IMR-90 (cell line): ENCODE results near the gene RNF125. TPM values are rescaled to one million over a fixed set of nuclear protein-coding genes. Genes with fewer than 3 reads are reported as not detected.

Experiments
- ATAC-seq: fragments of 200-7000 bp; cut with Tn5 transposase; 2 replicates; pipeline ENCODE4 v1.9.1; 2020; ENCODE audit warnings: low read depth, mild to moderate bottlenecking, moderate library complexity
- BruUV-seq: library from RNA; stranded (reverse); fragments of 400-500 nt; replicated peaks from 2 replicates; lab custom pipeline; 2021; lab: Mats Ljungman, UMichigan
- CTCF ChIA-PET: fragments of 300-600 bp; formaldehyde crosslinking; extraction: SDS; loops from one replicate; lab custom pipeline; 2021; ENCODE audit warnings: antibody characterized with exemption; lab: Yijun Ruan, JAX
- POLR2A ChIA-PET: fragments of 300-600 bp; sonication (Branson Sonifier 250); formaldehyde crosslinking; loops from one replicate; lab custom pipeline; 2022; ENCODE audit warnings: antibody characterized with exemption; ENCODE audit not compliant: unreplicated experiment; lab: Charles Lee
- DNase-seq: peaks from one replicate; pipeline ENCODE4 v3.0.0; 2013
- H2AFZ ChIP-seq: replicated peaks from 2 replicates; pipeline ENCODE3; 2013; ENCODE audit warnings: low read length, mild to moderate bottlenecking; ENCODE audit not compliant: poor library complexity
- H2AK5ac ChIP-seq: 2 replicates; pipeline ENCODE4 v1.6.1; 2013; ENCODE audit warnings: low read depth, low read length, inconsistent platforms
- H2AK9ac ChIP-seq: replicated peaks from 2 replicates; pipeline ENCODE3; 2013; ENCODE audit warnings: mild to moderate bottlenecking, low read depth, low read length, moderate library complexity; ENCODE audit not compliant: poor library complexity
- H2BK120ac ChIP-seq: 2 replicates; pipeline ENCODE4 v1.6.1; 2013; ENCODE audit warnings: low read depth, low read length, inconsistent platforms
- H2BK15ac ChIP-seq: 3 replicates; pipeline ENCODE4 v1.6.1; 2013; ENCODE audit warnings: low read depth, low read length, inconsistent platforms
- H2BK20ac ChIP-seq: 2 replicates; pipeline ENCODE4 v1.6.1; 2013; ENCODE audit warnings: low read depth, mild to moderate bottlenecking, inconsistent platforms, low read length, moderate library complexity
- H2BK5ac ChIP-seq: 2 replicates; pipeline ENCODE4 v1.6.1; 2013; ENCODE audit warnings: mild to moderate bottlenecking, low read depth, low read length, inconsistent platforms; ENCODE audit not compliant: poor library complexity, severe bottlenecking
- H3K14ac ChIP-seq: replicated peaks from 2 replicates; pipeline ENCODE4 v1.6.1; 2013; ENCODE audit warnings: low read depth, low read length, inconsistent platforms
- H3K18ac ChIP-seq: 2 replicates; pipeline ENCODE4 v1.6.1; 2013; ENCODE audit warnings: low read depth, low read length, control low read depth
- H3K23ac ChIP-seq: 2 replicates; pipeline ENCODE4 v1.6.1; 2013; ENCODE audit warnings: low read depth, low read length, inconsistent platforms
- H3K27ac ChIP-seq: 2 replicates; pipeline ENCODE4 v1.5.1; 2013; ENCODE audit warnings: mild to moderate bottlenecking, control low read depth, low read length; ENCODE audit not compliant: insufficient read depth
- H3K27me3 ChIP-seq: 2 replicates; pipeline ENCODE4 v1.6.1; 2013; ENCODE audit warnings: low read length; ENCODE audit not compliant: control insufficient read depth, insufficient read depth
- H3K36me3 ChIP-seq: 2 replicates; pipeline ENCODE4 v1.6.1; 2013; ENCODE audit warnings: low read length, mixed read lengths; ENCODE audit not compliant: control insufficient read depth, insufficient read depth
- H3K4ac ChIP-seq: 2 replicates; pipeline ENCODE4 v1.6.1; 2013; ENCODE audit warnings: low read depth, low read length, inconsistent platforms
- H3K4me1 ChIP-seq: 2 replicates; pipeline ENCODE4 v1.6.1; 2013; ENCODE audit warnings: low read length, mixed read lengths; ENCODE audit not compliant: control insufficient read depth, insufficient read depth
- H3K4me2 ChIP-seq: 2 replicates; pipeline ENCODE4 v1.6.1; 2013; ENCODE audit warnings: low read depth, mild to moderate bottlenecking, control low read depth, low read length, moderate library complexity
- H3K4me3 ChIP-seq: 2 replicates; pipeline ENCODE4 v1.5.1; 2013; ENCODE audit warnings: low read depth, mild to moderate bottlenecking, control low read depth, low read length, moderate library complexity; ENCODE audit not compliant: insufficient read depth
- H3K56ac ChIP-seq: 2 replicates; pipeline ENCODE4 v1.6.1; 2013; ENCODE audit warnings: low read length, inconsistent platforms; ENCODE audit not compliant: insufficient read depth; ENCODE audit errors: extremely low read depth
- H3K79me1 ChIP-seq, 2 experiments: 2 replicates each; pipeline ENCODE4 v1.6.1; 2013; ENCODE audit warnings: low read length in 2 of 2, inconsistent platforms in 1 of 2, low read depth in 1 of 2
- H3K9ac ChIP-seq: 2 replicates; pipeline ENCODE4 v1.6.1; 2013; ENCODE audit warnings: low read depth, low read length, control low read depth
- H3K9me1 ChIP-seq: 2 replicates; pipeline ENCODE4 v1.6.1; 2013; ENCODE audit warnings: low read length, inconsistent platforms; ENCODE audit not compliant: insufficient read depth
- H3K9me3 ChIP-seq: 2 replicates; pipeline ENCODE4 v1.6.1; 2013; ENCODE audit warnings: low read length; ENCODE audit not compliant: control insufficient read depth, insufficient read depth
- H4K20me1 ChIP-seq: 2 replicates; pipeline ENCODE4 v1.6.1; 2013; ENCODE audit warnings: low read length, inconsistent platforms; ENCODE audit not compliant: insufficient read depth
- H4K5ac ChIP-seq: 2 replicates; pipeline ENCODE4 v1.6.1; 2013; ENCODE audit warnings: mild to moderate bottlenecking, low read depth, low read length, control low read depth
- H4K8ac ChIP-seq, 2 experiments: 2 replicates each; pipeline ENCODE4 v1.6.1; 2013; ENCODE audit warnings: low read depth in 2 of 2, low read length in 2 of 2, control low read depth in 1 of 2, inconsistent platforms in 1 of 2
- H4K91ac ChIP-seq: 2 replicates; pipeline ENCODE4 v1.6.1; 2013; ENCODE audit warnings: low read depth, low read length, inconsistent platforms; ENCODE audit not compliant: insufficient read depth
- ELK1 ChIP-seq: fragments of 150-350 bp; IDR thresholded peaks from 2 replicates; pipeline ENCODE4 v1.6.1; 2016; ENCODE audit warnings: low read depth, mild to moderate bottlenecking, low read length, moderate library complexity, borderline replicate concordance
- POLR2A ChIP-seq: IDR thresholded peaks from 2 replicates; pipeline ENCODE4 v1.6.1; 2012; ENCODE audit warnings: mild to moderate bottlenecking, low read depth, low read length
- WGBS, 2 experiments: methylation state at CpG; one replicate each; pipeline versions ENCODE4 v1.1.5 to v1.1.7; 2013; ENCODE audit warnings: missing lambda C conversion rate in 2 of 2; ENCODE audit not compliant: insufficient read length in 1 of 2; ENCODE audit errors: extremely low coverage in 2 of 2; 5-methylcytosine and 5-hydroxymethylcytosine counted together
- dilution Hi-C: fragments of 300-500 bp; cut with HindIII; formaldehyde crosslinking; loops from one replicate; pipeline ENCODE4 v1.14.3; 2018; ENCODE audit warnings: low sequenced_read_pairs; ENCODE audit not compliant: unreplicated experiment
- in situ Hi-C: fragments of 300-500 bp; cut with MboI; formaldehyde crosslinking; loops from 3 replicates; pipeline ENCODE4 v1.14.3; 2019; ENCODE audit warnings: low sequenced_read_pairs, inconsistent platforms, mixed read lengths
- intact Hi-C: fragments of 100-400 bp; cut with micrococcal nuclease; formaldehyde crosslinking; loops from 2 replicates; pipeline ENCODE4 v1.10.0; 2022
- polyA plus RNA-seq, 3 experiments: library from polyadenylated mRNA; depleted of rRNA; stranded (reverse); fragments of >200 nt; gene quantifications; 2 replicates each; pipeline ENCODE4 v1.2.3, GENCODE V29; 2012; ENCODE audit warnings: low replicate concordance in 1 of 3
- total RNA-seq: library from RNA; depleted of rRNA; stranded (reverse); fragments of >200 nt; gene quantifications from 2 replicates; pipeline ENCODE4 v1.2.3, GENCODE V29; 2012

The RNF125 gene
- total and polyA plus RNA-seq, 2 of the 4 experiments (the other 2 are of a cell fraction) = under 0.01 to 0.10 TPM

GRCh38 chr18:32093102-32093511 is 74.5 kb downstream of the RNF125 start:
- Histone ChIP-seq H3K9me1 (peaks cover 2% of the 10 kb centered on the region; the same call in 1 of the 2 replicates), H2BK20ac (no peak overlapping the region), H3K23ac (peak overlapping the region; percentile 86; the same call in 1 of the 2 replicates), H4K5ac (no peak overlapping the region), H2BK15ac (no peak overlapping the region), H3K4me2 (peak overlapping the region; percentile 77), H2BK5ac (peak overlapping the region; percentile 4), H3K36me3 (peaks cover 2% of the 10 kb centered on the region; the same call in 1 of the 2 replicates), H3K14ac (peak overlapping the region; percentile 77), H4K91ac (no peak overlapping the region), H3K9me3 (no peaks in the 10 kb centered on the region), H3K4me1 (no peaks in the 10 kb centered on the region), H2AK9ac (peak overlapping the region; percentile 46), H3K9ac (peak overlapping the region; percentile 95), H3K4ac (peak overlapping the region; percentile 45; the same call in 1 of the 2 replicates), H4K20me1 (peaks cover 9% of the 10 kb centered on the region), H3K27me3 (no peaks in the 10 kb centered on the region), H3K79me1 (peaks cover 0 to 23% of the 10 kb centered on the region in 2 experiments; a peak in 3 of 4 replicates), H3K18ac (no peak overlapping the region), H3K27ac (peak overlapping the region; percentile 92), H2AFZ (peak overlapping the region; percentile 98), H3K4me3 (peak overlapping the region; percentile 100), H3K56ac (peak overlapping the region; percentile 77), H2AK5ac (no peak overlapping the region), H2BK120ac (no peak overlapping the region), H4K8ac (no peak overlapping the region; a peak in 1 of 4 replicates)
- TF ChIP-seq POLR2A (0 out of 2 replicates have a peak, but pooled peaks have one; percentile 7), ELK1 (no peak)
- DNase-seq (peak; percentile 58), ATAC-seq (peak; percentile 8)
- no TSS peak for BruUV-seq
- intact Hi-C loops (loop anchor here (2.0 to 10.0 kb wide), 3 partner anchors 66 to 292 kb away; partner anchors contain the start of gene TRAPPC8), in situ Hi-C loops (no loop called here), dilution Hi-C loops (no loop called here)
- WGBS, 2 experiments = 0% methylated on average over 2 of the region's 32 CpGs; no CpG with 5 or more reads in 1 of the 2 experiments
- CTCF ChIA-PET = no interaction called here
- POLR2A ChIA-PET = no interaction called here
